Smooth muscle cell (in vitro differentiated cells): ENCODE results near the gene NKX6-1. TPM values are rescaled to one million over a fixed set of nuclear protein-coding genes. Genes with fewer than 3 reads are reported as not detected.

Experiments
- DNase-seq: peaks from one replicate; lab custom pipeline; 2025; ENCODE audit not compliant: unreplicated experiment; lab: John Stamatoyannopoulos, UW
- H2AFZ ChIP-seq: fragments of 200-600 bp; sonication (generic); 2 replicates; pipeline ENCODE4 v1.6.0; 2016; ENCODE audit warnings: antibody characterized with exemption, low read depth, mild to moderate bottlenecking
- H3F3A ChIP-seq: fragments of 200-600 bp; sonication (generic); 2 replicates; pipeline ENCODE4 v1.6.0; 2017; ENCODE audit warnings: antibody characterized with exemption, low read depth
- H3K27ac ChIP-seq: fragments of 200-600 bp; sonication (generic); 2 replicates; pipeline ENCODE4 v1.5.1; 2016; ENCODE audit warnings: low read depth, mild to moderate bottlenecking
- H3K27me3 ChIP-seq: fragments of 200-600 bp; sonication (generic); 2 replicates; pipeline ENCODE4 v1.6.1; 2016; ENCODE audit warnings: low read depth, mild to moderate bottlenecking
- H3K36me3 ChIP-seq: fragments of 200-600 bp; sonication (generic); 2 replicates; pipeline ENCODE4 v1.5.1; 2016; ENCODE audit warnings: low read depth
- H3K4me1 ChIP-seq: fragments of 200-600 bp; sonication (generic); 2 replicates; pipeline ENCODE4 v1.5.1; 2016; ENCODE audit warnings: low read depth
- H3K4me2 ChIP-seq: fragments of 200-600 bp; sonication (generic); 2 replicates; pipeline ENCODE4 v1.6.0; 2016; ENCODE audit warnings: mild to moderate bottlenecking
- H3K4me3 ChIP-seq: fragments of 200-600 bp; sonication (generic); 2 replicates; pipeline ENCODE4 v1.5.1; 2016; ENCODE audit warnings: mild to moderate bottlenecking
- H3K79me2 ChIP-seq: fragments of 200-600 bp; sonication (generic); 2 replicates; pipeline ENCODE4 v1.6.0; 2016; ENCODE audit warnings: low read depth, mild to moderate bottlenecking
- H3K9ac ChIP-seq: fragments of 200-600 bp; sonication (generic); 2 replicates; pipeline ENCODE4 v1.6.0; 2016; ENCODE audit warnings: low read depth
- H3K9me3 ChIP-seq: fragments of 200-600 bp; sonication (generic); replicated peaks from 2 replicates; pipeline ENCODE4 v1.5.1; 2016; ENCODE audit warnings: low read depth
- H4K20me1 ChIP-seq: fragments of 200-600 bp; sonication (generic); 2 replicates; pipeline ENCODE4 v1.6.0; 2016; ENCODE audit warnings: low read depth
- WGBS: methylation state at CpG from one replicate; pipeline ENCODE4 v1.1.7; 2016; ENCODE audit warnings: low lambda C conversion rate; 5-methylcytosine and 5-hydroxymethylcytosine counted together
- polyA plus RNA-seq: library from polyadenylated mRNA; unstranded; fragments of >200 nt; fragmentation: Nextera tagmentation; extraction: Ambion mirVana; gene quantifications from 2 replicates; pipeline ENCODE4 v1.2.1, GENCODE V29; 2016
- small RNA-seq: library from RNA; depleted of rRNA; stranded (forward); fragments of <200 nt; gene quantifications from one replicate; pipeline ENCODE3, GENCODE V24; 2014
- total RNA-seq: library from RNA; depleted of rRNA; stranded (reverse); fragments of >200 nt; gene quantifications from 2 replicates; pipeline ENCODE4 v1.2.3, GENCODE V29; 2014
- TF ChIP-seq, protein P1 (sequence below): fragments of 200-600 bp; sonication (generic); IDR thresholded peaks from 2 replicates; pipeline ENCODE4 v1.5.1; 2017; ENCODE audit warnings: borderline replicate concordance, mild to moderate bottlenecking, antibody characterized with exemption; ENCODE audit not compliant: insufficient read depth, poor library complexity, severe bottlenecking

Gene NKX6-1
- total and polyA plus RNA-seq, 2 experiments from 2014 or later: not detected

DNA sequence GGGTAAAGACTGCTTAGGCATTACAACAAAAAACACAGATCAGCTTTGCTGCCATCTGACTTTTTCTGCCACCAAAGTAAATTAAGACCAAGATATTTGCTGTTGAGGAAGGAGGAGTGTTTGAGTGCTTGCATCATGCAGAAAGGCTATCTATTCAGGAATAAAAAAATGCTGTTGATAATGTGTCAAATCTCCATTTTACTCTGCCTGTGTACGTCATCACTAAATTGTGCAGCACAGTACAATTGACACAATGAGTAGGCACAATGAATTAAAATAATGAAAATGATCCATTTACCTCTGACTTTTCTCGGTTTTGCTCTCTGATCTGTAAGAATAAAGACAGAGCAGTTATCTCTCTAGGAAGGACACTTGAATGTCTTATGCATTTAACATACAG is 56.3 kb downstream of the NKX6-1 start:
- 92% methylated on average over 2 of the region's 2 CpGs for WGBS
- Histone ChIP-seq H3K27ac (no peak overlapping the region), H4K20me1 (no peaks in the 10 kb centered on the region)

More for the DNA sequence above, 56.3 kb downstream of the NKX6-1 start:
- no peak overlapping the region for H3K9ac ChIP-seq
- H3F3A ChIP-seq: no peaks in the 10 kb centered on the region
- H3K4me2 ChIP-seq: no peak overlapping the region
- H3K79me2 ChIP-seq: no peaks in the 10 kb centered on the region
- no peak for DNase-seq
- no peak overlapping the region for H2AFZ ChIP-seq
- TF ChIP-seq, protein P1, sequence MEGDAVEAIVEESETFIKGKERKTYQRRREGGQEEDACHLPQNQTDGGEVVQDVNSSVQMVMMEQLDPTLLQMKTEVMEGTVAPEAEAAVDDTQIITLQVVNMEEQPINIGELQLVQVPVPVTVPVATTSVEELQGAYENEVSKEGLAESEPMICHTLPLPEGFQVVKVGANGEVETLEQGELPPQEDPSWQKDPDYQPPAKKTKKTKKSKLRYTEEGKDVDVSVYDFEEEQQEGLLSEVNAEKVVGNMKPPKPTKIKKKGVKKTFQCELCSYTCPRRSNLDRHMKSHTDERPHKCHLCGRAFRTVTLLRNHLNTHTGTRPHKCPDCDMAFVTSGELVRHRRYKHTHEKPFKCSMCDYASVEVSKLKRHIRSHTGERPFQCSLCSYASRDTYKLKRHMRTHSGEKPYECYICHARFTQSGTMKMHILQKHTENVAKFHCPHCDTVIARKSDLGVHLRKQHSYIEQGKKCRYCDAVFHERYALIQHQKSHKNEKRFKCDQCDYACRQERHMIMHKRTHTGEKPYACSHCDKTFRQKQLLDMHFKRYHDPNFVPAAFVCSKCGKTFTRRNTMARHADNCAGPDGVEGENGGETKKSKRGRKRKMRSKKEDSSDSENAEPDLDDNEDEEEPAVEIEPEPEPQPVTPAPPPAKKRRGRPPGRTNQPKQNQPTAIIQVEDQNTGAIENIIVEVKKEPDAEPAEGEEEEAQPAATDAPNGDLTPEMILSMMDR: no peak
- no peaks in the 10 kb centered on the region for H3K36me3 ChIP-seq
- no peaks in the 10 kb centered on the region for H3K4me1 ChIP-seq
- no peak overlapping the region for H3K4me3 ChIP-seq
- H3K27me3 ChIP-seq: peaks cover 31% of the 10 kb centered on the region
- H3K9me3 ChIP-seq: no peaks in the 10 kb centered on the region

Small RNAs within 50 kb of the gene (small RNA-seq; reads per million reads assigned to genes)
- not detected for gene RPL3P13

Other genes with a start within 250 kb of the NKX6-1 start
- gene CDS1, start 83.8 kb upstream of the NKX6-1 start, total RNA-seq: 15.2 and 15.7 TPM in 2 replicates
- 2.1 and 7.9 TPM in 2 replicates for gene CDS1, start 83.8 kb upstream of the NKX6-1 start, polyA plus RNA-seq